Omental fat pad (tissue), 4 donors: ENCODE data around the gene HS6ST1. TPM values are rescaled to one million over a fixed set of nuclear protein-coding genes. Genes with fewer than 3 reads are reported as not detected.

Experiments
- ATAC-seq: fragments of 150-250 bp; one replicate; pipeline ENCODE4 v1.9.1; 2016; ENCODE audit warnings: mild to moderate bottlenecking, moderate library complexity; ENCODE audit not compliant: low FRiP score
- DNase-seq: peaks from one replicate; pipeline ENCODE4 v3.0.0-alpha.2; 2019; ENCODE audit warnings: low spot score
- total RNA-seq, 4 donors: library from RNA; depleted of rRNA; stranded (reverse); fragments of >200 nt; gene quantifications; one replicate each; pipeline ENCODE4 v1.1.0, GENCODE V29; 2016
- TF ChIP-seq, protein P1 (sequence below), 3 donors: fragments of 450-650 bp; IDR thresholded peaks; one replicate each; pipeline ENCODE4 v1.5.1; 2016 to 2017; ENCODE audit warnings: antibody characterized with exemption in 3 of 3, mild to moderate bottlenecking in 3 of 3, moderate library complexity in 2 of 3

The HS6ST1 gene
- total RNA-seq, 4 donors from 2014 or later, result 17.8 to 28.9 (median 24.3) TPM

DNA sequence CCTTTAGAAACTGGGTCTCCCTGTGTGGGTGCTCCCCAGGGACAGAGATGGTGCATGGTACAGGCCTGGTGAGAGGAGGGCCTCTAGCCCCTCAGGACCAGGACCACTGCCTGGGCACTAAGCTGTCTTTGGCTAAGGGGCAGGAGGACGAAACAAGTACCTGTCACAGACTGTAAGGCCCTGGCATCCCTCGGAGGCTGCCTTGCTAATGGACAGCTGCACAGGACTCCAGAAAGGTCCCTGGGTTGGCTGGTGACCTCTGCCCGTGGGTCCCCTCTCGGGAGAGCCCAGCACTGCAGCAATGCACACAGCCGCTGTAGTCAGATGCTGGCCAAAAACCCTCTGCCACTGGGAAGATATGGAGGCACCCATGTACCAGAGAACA, 14.3 kb downstream of the HS6ST1 start:
- TF ChIP-seq, protein P1, sequence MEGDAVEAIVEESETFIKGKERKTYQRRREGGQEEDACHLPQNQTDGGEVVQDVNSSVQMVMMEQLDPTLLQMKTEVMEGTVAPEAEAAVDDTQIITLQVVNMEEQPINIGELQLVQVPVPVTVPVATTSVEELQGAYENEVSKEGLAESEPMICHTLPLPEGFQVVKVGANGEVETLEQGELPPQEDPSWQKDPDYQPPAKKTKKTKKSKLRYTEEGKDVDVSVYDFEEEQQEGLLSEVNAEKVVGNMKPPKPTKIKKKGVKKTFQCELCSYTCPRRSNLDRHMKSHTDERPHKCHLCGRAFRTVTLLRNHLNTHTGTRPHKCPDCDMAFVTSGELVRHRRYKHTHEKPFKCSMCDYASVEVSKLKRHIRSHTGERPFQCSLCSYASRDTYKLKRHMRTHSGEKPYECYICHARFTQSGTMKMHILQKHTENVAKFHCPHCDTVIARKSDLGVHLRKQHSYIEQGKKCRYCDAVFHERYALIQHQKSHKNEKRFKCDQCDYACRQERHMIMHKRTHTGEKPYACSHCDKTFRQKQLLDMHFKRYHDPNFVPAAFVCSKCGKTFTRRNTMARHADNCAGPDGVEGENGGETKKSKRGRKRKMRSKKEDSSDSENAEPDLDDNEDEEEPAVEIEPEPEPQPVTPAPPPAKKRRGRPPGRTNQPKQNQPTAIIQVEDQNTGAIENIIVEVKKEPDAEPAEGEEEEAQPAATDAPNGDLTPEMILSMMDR (IDR thresholded peaks at IDR 0.05), result no peak
- ATAC-seq, result no peak
- DNase-seq, result no peak

DNA sequence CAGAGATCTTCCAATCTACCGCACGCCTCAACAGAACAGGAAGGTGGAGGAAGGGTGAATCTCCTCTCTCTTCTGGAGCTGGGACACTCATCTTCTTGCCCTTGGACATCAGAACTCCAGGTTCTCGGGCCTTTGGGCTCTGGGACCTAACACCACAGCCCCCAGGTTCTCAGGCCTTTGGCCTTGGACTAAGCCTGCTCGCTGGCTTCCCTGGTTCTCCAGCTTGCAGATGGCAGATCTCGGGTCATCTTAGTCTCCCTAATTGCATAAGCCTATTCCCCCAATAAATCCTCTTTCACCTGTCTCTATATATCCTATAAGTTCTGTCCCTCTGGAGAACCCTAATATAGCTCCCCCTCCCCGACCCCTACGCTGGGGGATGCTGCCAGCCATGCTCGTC, 14.8 kb downstream of the HS6ST1 start:
- TF ChIP-seq, protein P1 (IDR thresholded peaks at IDR 0.05), result no peak
- DNase-seq (no peak), ATAC-seq (no peak)

DNA sequence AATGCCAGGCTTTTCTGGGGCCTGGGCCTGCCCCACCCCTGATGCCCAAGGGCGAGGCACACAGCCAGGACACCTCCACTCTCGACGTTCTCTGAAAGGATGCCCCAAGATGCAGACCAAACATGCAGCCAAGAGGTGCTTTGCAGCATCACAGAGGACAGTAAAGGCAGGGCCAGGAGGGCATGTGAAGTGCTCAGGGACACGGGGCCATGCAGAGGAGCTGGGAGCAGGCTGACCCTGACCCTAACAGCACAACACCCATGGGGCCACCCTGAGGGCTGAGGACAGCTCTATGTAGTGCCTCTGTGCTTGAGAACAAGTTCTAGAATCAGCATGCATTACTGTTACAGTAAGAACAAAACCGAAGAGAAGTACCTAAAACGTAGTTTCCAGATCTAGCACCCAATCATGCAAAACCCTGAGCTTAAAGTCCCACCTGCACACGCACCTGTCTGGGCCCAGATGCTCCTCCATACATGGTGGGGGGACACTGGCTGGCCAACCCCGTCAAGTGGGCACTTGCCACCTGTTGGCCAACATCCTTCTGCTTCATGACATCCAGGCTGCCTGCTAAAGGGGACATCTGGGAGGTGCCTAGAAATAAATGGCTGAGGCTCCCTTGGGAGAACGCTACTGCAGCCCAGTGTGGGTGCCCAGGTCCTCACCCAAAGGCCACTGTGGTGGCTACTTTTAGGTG, 15.4 kb downstream of the HS6ST1 start:
- TF ChIP-seq, protein P1 (IDR thresholded peaks at IDR 0.05), result no peak
- ATAC-seq (no peak), DNase-seq (no peak)

DNA sequence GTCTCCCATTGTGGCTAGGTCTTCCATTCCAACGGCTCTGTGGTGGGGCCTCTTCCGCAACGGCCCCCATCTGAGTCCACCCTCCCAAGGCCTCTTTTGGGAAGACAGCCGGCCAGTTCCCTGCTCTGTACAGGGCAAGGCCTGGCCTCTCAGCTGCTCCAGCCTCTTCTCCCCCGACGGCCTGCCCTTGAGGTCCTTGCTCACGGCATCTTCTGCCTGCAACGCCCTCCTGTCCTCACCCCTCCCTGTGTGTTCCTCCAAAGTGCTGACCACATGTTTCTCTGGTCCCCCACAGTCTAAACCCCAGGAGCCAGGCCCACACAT, 16.0 kb downstream of the HS6ST1 start:
- TF ChIP-seq, protein P1 (IDR thresholded peaks at IDR 0.05), result no peak
- DNase-seq, result no peak
- no peak for ATAC-seq

DNA sequence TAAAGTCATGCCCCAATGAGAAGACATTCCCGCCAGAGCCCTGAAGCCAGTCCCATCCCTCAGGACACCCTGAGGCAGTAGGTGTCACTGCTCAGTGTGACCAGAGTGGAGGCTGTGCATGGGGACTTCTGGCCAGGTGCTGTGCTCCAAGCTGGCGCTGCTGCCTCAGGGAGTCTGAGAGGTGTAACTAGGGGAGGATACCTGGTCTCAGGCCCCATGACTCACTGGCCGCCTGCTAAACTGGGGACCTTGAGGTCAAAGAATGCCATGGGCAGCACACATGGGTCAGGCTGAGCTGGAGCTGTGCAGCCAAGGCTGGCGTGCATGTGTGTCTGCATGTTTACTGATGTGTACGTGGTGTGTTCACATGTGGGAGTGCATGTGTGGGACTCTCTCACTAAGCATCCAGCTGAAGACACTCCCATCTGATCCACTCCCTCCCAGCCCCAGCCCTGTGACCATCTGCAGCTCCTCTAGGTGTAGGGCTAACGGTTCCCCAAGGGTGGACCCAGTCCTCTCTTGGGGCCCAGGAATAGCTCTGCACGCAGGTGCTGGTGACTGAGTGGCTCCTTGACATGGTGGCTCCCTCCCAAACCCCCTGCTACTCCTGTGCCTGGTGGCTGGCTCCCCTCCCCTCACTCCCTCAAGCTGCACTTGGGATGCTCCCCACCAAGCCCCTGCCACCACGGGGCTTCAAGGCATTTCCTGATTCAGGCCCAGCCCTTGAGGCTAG, 16.5 kb downstream of the HS6ST1 start:
- no peak for ATAC-seq
- DNase-seq, result no peak
- TF ChIP-seq, protein P1 (IDR thresholded peaks at IDR 0.05), result no peak

DNA sequence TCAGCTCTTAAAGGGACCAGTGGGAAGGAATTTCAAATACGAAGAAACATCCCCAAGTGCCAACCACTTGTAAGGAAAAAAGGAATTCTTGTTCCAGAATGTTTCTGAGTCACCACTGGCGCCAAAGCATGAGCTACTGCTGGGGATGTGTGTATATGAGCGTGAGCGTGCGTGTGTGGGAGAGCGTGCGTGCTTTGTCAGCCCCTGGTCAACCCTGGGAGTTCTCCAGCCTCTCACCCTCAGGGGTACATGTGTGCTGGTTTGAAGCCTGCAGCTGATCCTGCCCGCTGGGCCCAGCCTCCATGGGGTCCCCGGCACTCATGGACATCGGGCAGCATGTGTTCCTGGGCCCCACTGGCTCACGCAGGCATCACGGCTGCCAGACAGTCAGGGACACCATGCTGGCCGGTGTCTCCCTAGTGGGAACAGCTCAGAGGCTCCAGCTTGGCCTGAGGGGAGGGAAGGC, 17.1 kb downstream of the HS6ST1 start:
- DNase-seq (no peak), ATAC-seq (peak; percentile 48)
- TF ChIP-seq, protein P1 (IDR thresholded peaks at IDR 0.05), result no peak

DNA sequence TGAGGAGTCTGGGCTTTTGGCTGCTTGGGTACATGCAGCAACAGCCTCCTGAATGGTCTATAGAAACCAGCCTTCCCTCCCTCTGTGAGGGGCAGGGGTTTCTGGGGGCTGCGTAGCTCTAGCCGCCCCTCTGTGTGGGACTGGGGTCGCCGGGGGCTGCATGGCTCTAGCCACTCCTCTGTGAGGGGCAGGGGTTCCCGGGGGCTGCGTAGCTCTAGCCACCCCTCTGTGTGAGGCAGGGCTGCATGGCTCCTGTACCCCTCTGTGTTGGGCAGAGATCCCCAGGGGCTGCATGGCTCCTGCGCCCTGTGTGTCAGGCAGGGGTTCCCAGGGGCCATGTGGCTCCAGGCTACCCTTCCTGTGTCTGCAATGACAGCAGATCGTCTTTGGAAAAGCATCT, 17.6 kb downstream of the HS6ST1 start:
- ATAC-seq (no peak), DNase-seq (no peak)
- TF ChIP-seq, protein P1 (IDR thresholded peaks at IDR 0.05), result no peak
